Mesodermal cell (in vitro differentiated cells): Measurements from ENCODE around the gene SYNE1.
A peak's percentile ranks its signal among the peaks of the same experiment; 100 is the strongest.
"Not testable (repeated sequence)": the region's sequence is repeated elsewhere in the genome, so short reads cannot be mapped to it uniquely, and the experiment has no call there.

Experiments used
- H3K27ac ChIP-seq: 2 replicates; pipeline ENCODE4 v1.7.0; 2013; ENCODE audit warnings: mild to moderate bottlenecking, low read depth, low read length, moderate library complexity; ENCODE audit not compliant: severe bottlenecking
- H3K36me3 ChIP-seq: 2 replicates; pipeline ENCODE4 v1.7.1; 2013; ENCODE audit warnings: mild to moderate bottlenecking, low read length, moderate library complexity; ENCODE audit not compliant: control insufficient read depth, insufficient read depth
- H3K4me1 ChIP-seq: one replicate; pipeline ENCODE4 v1.7.1; 2013; ENCODE audit warnings: mild to moderate bottlenecking, low read length; ENCODE audit not compliant: insufficient read depth, control insufficient read depth, poor library complexity, severe bottlenecking
- H3K4me3 ChIP-seq: 2 replicates; pipeline ENCODE4 v1.7.0; 2013; ENCODE audit warnings: low read length, control low read depth, mild to moderate bottlenecking; ENCODE audit not compliant: insufficient read depth, poor library complexity, severe bottlenecking; ENCODE audit errors: extremely low read depth
- H3K9me3 ChIP-seq: 2 replicates; pipeline ENCODE4 v1.7.1; 2013; ENCODE audit warnings: mild to moderate bottlenecking, low read length, moderate library complexity; ENCODE audit not compliant: control insufficient read depth
- WGBS, 2 experiments: methylation state at CpG; one replicate each; pipeline ENCODE4 v1.1.5; 2013; ENCODE audit warnings: missing lambda C conversion rate in 2 of 2; ENCODE audit not compliant: insufficient coverage in 2 of 2; 5-methylcytosine and 5-hydroxymethylcytosine counted together

SYNE1 gene

GRCh38 chr6:152087701-152088100 is 549.5 kb downstream of the SYNE1 start:
- H3K9me3 ChIP-seq = no peaks in the 10 kb centered on the region
- no peak overlapping the region for H3K27ac ChIP-seq
- WGBS, 2 experiments = 71 to 100% methylated on average over 1 of the region's 1 CpG
- no peaks in the 10 kb centered on the region for H3K36me3 ChIP-seq
- peaks cover 32% of the 10 kb centered on the region for H3K4me1 ChIP-seq
- no peak overlapping the region for H3K4me3 ChIP-seq

- Histone ChIP-seq H3K36me3 (no peaks in the 10 kb centered on the region), H3K27ac (no peak overlapping the region), H3K9me3 (no peaks in the 10 kb centered on the region), H3K4me3 (no peak overlapping the region), H3K4me1 (peaks cover 30% of the 10 kb centered on the region)
- WGBS, 2 experiments = 71 to 80% methylated on average over 1 of the region's 2 CpGs
Measured at GRCh38 chr6:152087096-152087495, 550.1 kb downstream of the SYNE1 start.

GRCh38 chr6:152086223-152086873 is 550.8 kb downstream of the SYNE1 start:
- H3K9me3 ChIP-seq = no peaks in the 10 kb centered on the region
- no CpG with 5 or more reads among the region's 3 CpGs for WGBS, 2 experiments
- H3K36me3 ChIP-seq = no peaks in the 10 kb centered on the region
- H3K4me1 ChIP-seq = peaks cover 23% of the 10 kb centered on the region
- H3K27ac ChIP-seq = no peak overlapping the region
- H3K4me3 ChIP-seq = no peak overlapping the region

- no peaks in the 10 kb centered on the region for H3K36me3 ChIP-seq
- H3K4me1 ChIP-seq = peaks cover 15% of the 10 kb centered on the region
- H3K4me3 ChIP-seq = no peak overlapping the region
- WGBS, 2 experiments = 84 to 94% methylated on average over 3 to 4 of the region's 4 CpGs
- no peaks in the 10 kb centered on the region for H3K9me3 ChIP-seq
- H3K27ac ChIP-seq = peak overlapping the region; percentile 62
Measured at GRCh38 chr6:152085451-152085921, 551.7 kb downstream of the SYNE1 start.

GRCh38 chr6:152078804-152079203 is 558.4 kb downstream of the SYNE1 start:
- 67 to 76% methylated on average over 6 to 7 of the region's 7 CpGs for WGBS, 2 experiments
- peaks cover 9% of the 10 kb centered on the region for H3K9me3 ChIP-seq
- H3K4me3 ChIP-seq = no peak overlapping the region
- no peak overlapping the region for H3K27ac ChIP-seq
- H3K36me3 ChIP-seq = no peaks in the 10 kb centered on the region
- H3K4me1 ChIP-seq = no peaks in the 10 kb centered on the region

GRCh38 chr6:152078001-152078400 is 559.2 kb downstream of the SYNE1 start:
- 73 to 79% methylated on average over 2 to 3 of the region's 4 CpGs for WGBS, 2 experiments
- Histone ChIP-seq H3K9me3 (peaks cover 9% of the 10 kb centered on the region), H3K4me3 (no peak overlapping the region), H3K27ac (no peak overlapping the region), H3K36me3 (no peaks in the 10 kb centered on the region), H3K4me1 (no peaks in the 10 kb centered on the region)

- 78 to 91% methylated on average over 1 to 2 of the region's 3 CpGs for WGBS, 2 experiments
- H3K4me1 ChIP-seq, H3K27ac ChIP-seq, H3K4me3 ChIP-seq, H3K9me3 ChIP-seq, H3K36me3 ChIP-seq: not testable (repeated sequence)
Measured at GRCh38 chr6:152076242-152076641, 560.9 kb downstream of the SYNE1 start.

- Histone ChIP-seq H3K9me3 (peaks cover 9% of the 10 kb centered on the region), H3K36me3 (no peaks in the 10 kb centered on the region), H3K4me1 (no peaks in the 10 kb centered on the region), H3K27ac (no peak overlapping the region), H3K4me3 (no peak overlapping the region)
- no CpG with 5 or more reads among the region's 3 CpGs for WGBS, 2 experiments
Measured at GRCh38 chr6:152071843-152072242, 565.3 kb downstream of the SYNE1 start.
